HEK293T (cell line): ENCODE results near the gene EXOC6.

Experiments used
- ARNT ChIP-seq: fragments of 450-650 bp; IDR thresholded peaks from 2 replicates; pipeline ENCODE4 v1.6.1; 2017; ENCODE audit warnings: mild to moderate bottlenecking
- BHLHE40 ChIP-seq: fragments of 450-650 bp; IDR thresholded peaks from 2 replicates; pipeline ENCODE4 v1.6.1; 2016; ENCODE audit warnings: mild to moderate bottlenecking, moderate library complexity, borderline replicate concordance
- ELF4 ChIP-seq: fragments of 450-650 bp; IDR thresholded peaks from 2 replicates; pipeline ENCODE4 v1.6.1; 2017; ENCODE audit warnings: antibody characterized with exemption
- FOXK2 ChIP-seq: fragments of 450-650 bp; IDR thresholded peaks from 2 replicates; pipeline ENCODE4 v1.6.1; 2016; ENCODE audit warnings: mild to moderate bottlenecking
- FOXM1 ChIP-seq: fragments of 450-650 bp; IDR thresholded peaks from 2 replicates; pipeline ENCODE4 v1.6.1; 2017; ENCODE audit warnings: mild to moderate bottlenecking, borderline replicate concordance
- L3MBTL2 ChIP-seq: fragments of 450-650 bp; conservative IDR thresholded peaks from 2 replicates; pipeline ENCODE4 v1.6.1; 2016; ENCODE audit warnings: mild to moderate bottlenecking
- SP1 ChIP-seq: fragments of 450-650 bp; IDR thresholded peaks from 2 replicates; pipeline ENCODE4 v1.6.1; 2017
- SUZ12 ChIP-seq: fragments of 450-650 bp; IDR thresholded peaks from 2 replicates; pipeline ENCODE4 v1.6.1; 2016; ENCODE audit warnings: mild to moderate bottlenecking

- TF ChIP-seq SUZ12 (no peak), SP1 (no peak), BHLHE40 (no peak), FOXM1 (no peak), FOXK2 (no peak), ARNT (no peak), ELF4 (no peak), L3MBTL2 (no peak)
These were observed 150.9 kb downstream of the EXOC6 start for GRCh38 chr10:92999191-92999590.
